PC-9 (cell line): ENCODE results near the gene PPM1B.

ENCODE experiments used
- CTCF ChIP-seq: fragments of 200-600 bp; sonication (generic); conservative IDR thresholded peaks from 2 replicates; pipeline ENCODE4 v1.6.1; 2017; ENCODE audit warnings: mixed run types, antibody characterized with exemption, mild to moderate bottlenecking, moderate library complexity
- EZH2 ChIP-seq: fragments of 200-600 bp; sonication (generic); IDR thresholded peaks from 2 replicates; pipeline ENCODE4 v1.8.0; 2017; ENCODE audit warnings: antibody characterized with exemption, low read depth

GRCh38 chr2:44163777-44164176 is 4.9 kb upstream of the PPM1B start:
- TF ChIP-seq CTCF: no peak
- no peak for TF ChIP-seq EZH2
